Measurements from ENCODE around the gene ANO2. TPM values are rescaled to one million over a fixed set of nuclear protein-coding genes. Genes with fewer than 3 reads are reported as not detected.

The ANO2 gene
- total RNA-seq, 4 donors from 2014 or later: 1.4 to 3.3 (median 2.7) TPM; not detected in 1

- H3K27ac ChIP-seq: no peak overlapping the region
- in situ Hi-C loops (cut with MboI; ENCODE audit: low pct_ligation_motif_present in 1 of 4, low pct_unique_long_range_greater_than_20kb in 1 of 4, low sequenced_read_pairs in 3 of 4) (no loop called here), intact Hi-C loops (cut with DNase I; ENCODE audit: low total_unique reads) (no loop called here)
- 86 to 95% methylated on average over 5 to 7 of the region's 7 CpGs for WGBS, 2 donors (ENCODE audit: low coverage in 1 of 2)
- TF ChIP-seq POLR2A (IDR thresholded peaks at IDR 0.05) (no peak), POLR2AphosphoS5 (IDR thresholded peaks at IDR 0.05) (no peak)
- H3K9me3 ChIP-seq: no peaks in the 10 kb centered on the region
- no peak for DNase-seq
- no peaks in the 10 kb centered on the region for H3K4me1 ChIP-seq
- H3K36me3 ChIP-seq: no peaks in the 10 kb centered on the region
- H3K27me3 ChIP-seq: no peaks in the 10 kb centered on the region
- no peak overlapping the region for H3K4me3 ChIP-seq
These were observed 18.5 kb upstream of the ANO2 start for GRCh38 chr12:5963515-5963914.

GRCh38 chr12:5960783-5961182 lies 15.7 kb upstream of the ANO2 start:
- no peak for DNase-seq
- Histone ChIP-seq H3K4me3 (no peak overlapping the region), H3K27ac (no peak overlapping the region), H3K27me3 (no peaks in the 10 kb centered on the region), H3K36me3 (no peaks in the 10 kb centered on the region), H3K4me1 (no peaks in the 10 kb centered on the region), H3K9me3 (no peaks in the 10 kb centered on the region)
- in situ Hi-C loops (cut with MboI; ENCODE audit: low pct_ligation_motif_present in 1 of 4, low pct_unique_long_range_greater_than_20kb in 1 of 4, low sequenced_read_pairs in 3 of 4): no loop called here
- TF ChIP-seq CTCF (IDR thresholded peaks at IDR 0.05): no peak
- no peak for TF ChIP-seq POLR2AphosphoS5 (IDR thresholded peaks at IDR 0.05)
- TF ChIP-seq POLR2A (IDR thresholded peaks at IDR 0.05): no peak
- TF ChIP-seq EP300 (IDR thresholded peaks at IDR 0.05; ENCODE audit: low read depth): no peak
- intact Hi-C loops (cut with DNase I; ENCODE audit: low total_unique reads): no loop called here
- WGBS, 2 donors (ENCODE audit: low coverage in 1 of 2): 87 to 94% methylated on average over 2 to 4 of the region's 4 CpGs

- Histone ChIP-seq H3K4me1 (no peaks in the 10 kb centered on the region), H3K4me3 (no peak overlapping the region), H3K27me3 (peaks cover 5% of the 10 kb centered on the region), H3K9me3 (no peaks in the 10 kb centered on the region), H3K36me3 (no peaks in the 10 kb centered on the region), H3K27ac (no peak overlapping the region)
- TF ChIP-seq POLR2A (IDR thresholded peaks at IDR 0.05) (no peak), EP300 (IDR thresholded peaks at IDR 0.05; ENCODE audit: low read depth) (no peak), CTCF (IDR thresholded peaks at IDR 0.05) (no peak), POLR2AphosphoS5 (IDR thresholded peaks at IDR 0.05) (no peak)
- 90 to 92% methylated on average over 5 of the region's 5 CpGs for WGBS, 2 donors (ENCODE audit: low coverage in 1 of 2)
- in situ Hi-C loops (cut with MboI; ENCODE audit: low pct_ligation_motif_present in 1 of 4, low pct_unique_long_range_greater_than_20kb in 1 of 4, low sequenced_read_pairs in 3 of 4) (no loop called here), intact Hi-C loops (cut with DNase I; ENCODE audit: low total_unique reads) (no loop called here)
- no peak for DNase-seq
These were observed 11.9 kb upstream of the ANO2 start for GRCh38 chr12:5956987-5957386.

- no peak for DNase-seq
- intact Hi-C loops (cut with DNase I; ENCODE audit: low total_unique reads) (no loop called here), in situ Hi-C loops (cut with MboI; ENCODE audit: low pct_ligation_motif_present in 1 of 4, low pct_unique_long_range_greater_than_20kb in 1 of 4, low sequenced_read_pairs in 3 of 4) (no loop called here)
- Histone ChIP-seq H3K4me3 (no peak overlapping the region), H3K27me3 (peaks cover 10% of the 10 kb centered on the region), H3K4me1 (no peaks in the 10 kb centered on the region), H3K36me3 (no peaks in the 10 kb centered on the region), H3K27ac (no peak overlapping the region), H3K9me3 (no peaks in the 10 kb centered on the region)
- WGBS, 2 donors (ENCODE audit: low coverage in 1 of 2): 28 to 43% methylated on average over 1 to 3 of the region's 3 CpGs
- TF ChIP-seq CTCF (IDR thresholded peaks at IDR 0.05) (no peak), POLR2AphosphoS5 (IDR thresholded peaks at IDR 0.05) (no peak), POLR2A (IDR thresholded peaks at IDR 0.05) (no peak), EP300 (IDR thresholded peaks at IDR 0.05; ENCODE audit: low read depth) (no peak)
These were observed 9.6 kb upstream of the ANO2 start for GRCh38 chr12:5954661-5955060.

All from transverse colon (tissue), 4 donors.